Stimulated activated CD4-positive, alpha-beta T cell treated with anti-CD3 and anti-CD28 coated beads, Interleukin-4, amount 100 ng/mL, for 1 hour (primary cell): ENCODE data around the gene INPP5D.
"Not testable (repeated sequence)": the region's sequence is repeated elsewhere in the genome, so short reads cannot be mapped to it uniquely, and the experiment has no call there.

Experiments used
- DNase-seq: peaks from one replicate; pipeline ENCODE4 v3.0.0-alpha.2; 2020

The INPP5D gene

DNA sequence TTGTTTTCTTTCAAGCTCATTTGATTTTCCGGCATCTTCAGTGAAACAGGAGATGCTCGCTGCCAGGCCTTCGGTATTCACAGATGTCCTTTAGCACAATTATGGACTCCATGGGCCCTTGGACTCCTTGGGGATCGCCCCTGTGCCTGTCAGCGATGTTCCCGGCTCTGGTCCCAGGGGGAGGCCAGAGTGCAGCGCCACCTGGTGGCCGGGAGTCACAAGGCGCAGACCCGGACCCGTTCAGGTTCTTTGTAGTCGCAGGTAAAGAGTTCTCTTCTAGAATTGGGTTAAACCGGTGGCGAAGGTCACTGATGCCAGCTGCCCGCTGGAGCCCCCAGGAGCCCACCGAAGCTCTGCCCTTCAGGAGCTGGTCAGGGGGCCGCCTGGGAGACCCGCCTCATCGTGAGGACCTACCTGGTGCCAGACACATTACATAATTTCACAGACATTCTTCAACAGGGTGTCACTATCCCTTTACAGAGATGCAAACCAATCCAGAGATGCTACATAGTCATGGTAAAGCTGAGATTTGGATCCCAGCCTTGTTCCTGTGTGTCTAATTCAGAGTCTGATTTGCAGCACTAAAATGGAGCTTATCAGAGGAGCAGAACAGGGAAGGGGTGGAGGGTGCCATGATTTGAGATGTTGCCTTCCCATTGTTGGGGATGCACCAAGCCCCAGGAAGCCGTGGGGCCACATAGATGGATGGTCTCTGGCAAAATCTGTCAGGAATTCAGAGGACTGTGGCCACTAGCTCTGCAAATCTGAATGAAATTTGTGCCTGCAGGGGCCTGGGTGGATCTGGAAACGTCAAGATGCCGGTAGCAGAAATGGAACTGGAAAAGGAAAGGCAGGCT lies 6.0 kb upstream of the INPP5D start:
- peak; percentile 81 for DNase-seq

DNA sequence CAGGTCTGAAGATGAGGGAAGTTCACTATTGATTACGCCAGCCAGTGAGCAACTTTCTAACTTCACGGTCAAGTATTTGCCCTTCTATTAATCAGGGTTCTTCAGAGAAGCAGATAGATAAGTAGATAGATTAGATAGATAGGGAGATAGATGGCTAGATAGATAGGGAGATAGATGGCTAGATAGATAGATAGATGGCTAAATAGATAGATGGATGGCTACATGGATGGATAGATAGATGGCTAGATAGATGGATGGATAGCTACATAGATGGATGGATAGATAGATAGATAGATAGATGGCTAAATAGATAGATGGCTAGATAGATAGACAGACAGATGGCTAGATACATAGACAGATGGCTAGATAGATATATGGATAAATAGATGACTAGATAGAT lies 4.8 kb upstream of the INPP5D start:
- DNase-seq = no peak

DNA sequence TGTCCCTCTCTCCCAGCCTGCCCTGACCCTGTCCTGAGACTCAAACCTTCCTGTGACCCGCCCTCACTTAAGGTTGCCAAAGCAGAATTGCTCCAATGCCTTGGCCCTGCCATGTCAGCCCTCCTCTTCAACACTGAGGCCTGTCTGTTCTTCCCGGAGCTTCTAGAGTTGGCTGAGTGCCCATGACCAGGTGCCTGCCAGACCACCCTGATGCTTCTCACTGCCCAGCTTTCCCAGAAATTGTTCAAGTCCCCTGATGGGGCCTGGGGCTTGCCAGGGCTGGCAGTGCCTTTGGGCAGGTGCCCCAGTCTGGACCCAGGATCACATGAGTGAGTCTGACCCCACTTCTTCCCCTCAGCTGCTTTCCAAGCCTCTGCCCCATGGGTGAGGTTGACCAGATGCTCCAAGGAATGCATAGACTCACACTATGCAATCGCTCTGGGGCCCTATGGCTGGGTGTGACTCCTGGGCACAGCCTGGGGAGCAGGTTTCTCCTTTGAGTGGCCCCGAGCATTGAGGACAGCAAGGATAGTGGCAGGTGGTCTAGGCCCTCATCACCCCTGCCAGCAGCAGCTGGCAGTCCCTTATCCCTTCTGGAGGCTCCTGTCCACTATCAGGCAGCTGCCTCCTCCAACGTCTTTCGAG lies 3.1 kb upstream of the INPP5D start:
- no peak for DNase-seq

DNA sequence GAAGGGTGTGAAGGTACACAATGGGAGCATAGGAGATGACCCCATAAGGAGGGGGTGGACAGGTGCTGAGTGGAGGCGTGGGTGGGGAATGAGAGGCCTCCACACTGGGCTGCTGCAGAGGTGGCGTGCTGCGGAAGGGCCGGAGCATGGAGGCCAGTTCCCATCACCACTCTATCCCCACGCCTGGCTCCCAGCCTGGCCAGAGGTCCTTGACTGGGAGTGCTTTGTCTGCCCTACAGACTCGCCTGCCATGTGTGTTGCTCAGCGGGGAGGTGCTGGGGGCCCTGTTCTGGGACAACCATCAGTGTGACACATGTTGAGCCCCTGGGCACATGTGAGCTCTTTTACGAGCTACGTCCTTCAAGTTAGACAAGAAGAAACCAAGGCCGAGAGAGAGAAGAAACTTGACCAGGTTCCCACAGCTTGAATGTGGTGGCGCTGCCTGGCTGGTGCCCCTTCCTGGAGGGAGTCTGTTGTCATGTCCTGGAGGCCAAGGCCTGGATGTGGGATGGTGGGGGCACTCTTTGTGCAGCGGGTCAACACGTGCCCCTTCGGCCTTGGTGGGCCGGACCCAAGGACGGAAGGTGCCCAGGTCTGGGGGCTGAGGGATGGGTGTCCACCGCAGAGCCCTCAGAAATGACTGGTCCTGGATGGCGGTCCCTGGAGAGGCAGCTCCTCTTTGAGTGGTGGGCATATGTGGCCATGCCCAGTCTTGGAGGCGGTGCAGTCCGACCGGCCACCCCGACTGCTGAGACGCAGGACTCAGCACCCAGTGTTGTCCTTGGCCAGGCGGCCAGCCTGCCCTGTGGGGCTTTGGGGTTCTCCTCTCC lies 1.2 kb upstream of the INPP5D start:
- no peak for DNase-seq

DNA sequence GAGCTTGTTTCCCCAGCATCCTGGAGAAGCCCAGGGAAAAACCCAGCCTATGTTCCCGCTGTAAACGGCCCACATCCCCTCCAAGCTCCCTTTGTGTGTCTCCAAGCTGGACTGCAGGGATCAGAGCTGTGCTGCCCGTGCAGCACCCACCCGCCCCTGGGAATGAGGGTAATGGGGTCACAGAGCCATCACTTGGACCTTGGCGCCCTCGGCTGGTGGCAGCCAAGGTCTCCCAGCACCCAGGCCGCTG lies 670 bp upstream of the INPP5D start:
- no peak for DNase-seq

DNA sequence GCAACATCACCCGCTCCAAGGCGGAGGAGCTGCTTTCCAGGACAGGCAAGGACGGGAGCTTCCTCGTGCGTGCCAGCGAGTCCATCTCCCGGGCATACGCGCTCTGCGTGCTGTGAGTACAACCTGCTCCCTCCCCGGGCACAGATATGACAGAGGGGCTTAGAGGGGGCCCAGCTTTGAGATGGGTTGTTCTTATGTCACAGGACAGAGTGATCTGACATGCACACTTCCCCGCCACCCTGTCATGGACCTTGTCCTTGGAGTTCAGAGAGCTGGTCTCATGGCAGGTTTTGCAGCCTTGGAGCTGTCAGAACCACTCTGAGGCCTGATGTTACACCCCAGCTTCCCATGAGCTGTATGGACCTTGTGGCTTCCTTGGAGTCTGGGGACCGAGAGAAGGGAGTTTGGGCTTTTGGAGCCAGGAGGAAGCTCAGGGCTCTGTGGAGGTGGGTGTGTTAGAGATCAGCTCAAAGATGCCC lies 398 bp downstream of the INPP5D start:
- DNase-seq = no peak

DNA sequence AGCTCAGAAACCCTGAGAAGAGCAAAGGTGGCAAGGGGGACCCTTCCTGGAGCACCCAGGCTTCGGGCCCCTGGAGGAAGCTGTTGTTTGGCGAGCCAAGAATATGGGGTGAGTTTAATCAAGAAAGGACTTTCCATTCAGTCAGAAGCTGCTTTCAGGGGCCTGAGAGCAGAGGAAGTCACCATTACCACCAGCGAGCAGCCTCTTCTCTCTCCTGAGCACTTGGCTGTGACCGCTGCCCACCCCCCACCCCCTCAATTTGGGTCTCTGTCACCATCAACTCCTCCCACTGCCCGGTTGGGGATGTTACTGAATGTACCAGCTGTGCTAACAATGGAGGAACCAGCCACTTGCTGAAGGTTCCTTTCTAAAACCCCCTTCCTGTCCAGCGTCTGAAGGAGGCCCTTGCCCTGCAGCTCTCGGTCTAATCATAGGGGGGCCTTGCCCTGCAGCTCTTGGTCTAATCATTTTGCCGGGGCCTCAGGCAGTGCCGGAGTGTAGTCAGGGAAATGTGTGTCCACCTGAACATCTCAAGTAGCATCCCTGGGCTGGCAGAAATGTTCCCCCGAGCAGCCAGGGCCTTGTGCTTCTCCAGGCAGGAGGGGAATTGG lies 943 bp downstream of the INPP5D start:
- DNase-seq = peak; percentile 39

DNA sequence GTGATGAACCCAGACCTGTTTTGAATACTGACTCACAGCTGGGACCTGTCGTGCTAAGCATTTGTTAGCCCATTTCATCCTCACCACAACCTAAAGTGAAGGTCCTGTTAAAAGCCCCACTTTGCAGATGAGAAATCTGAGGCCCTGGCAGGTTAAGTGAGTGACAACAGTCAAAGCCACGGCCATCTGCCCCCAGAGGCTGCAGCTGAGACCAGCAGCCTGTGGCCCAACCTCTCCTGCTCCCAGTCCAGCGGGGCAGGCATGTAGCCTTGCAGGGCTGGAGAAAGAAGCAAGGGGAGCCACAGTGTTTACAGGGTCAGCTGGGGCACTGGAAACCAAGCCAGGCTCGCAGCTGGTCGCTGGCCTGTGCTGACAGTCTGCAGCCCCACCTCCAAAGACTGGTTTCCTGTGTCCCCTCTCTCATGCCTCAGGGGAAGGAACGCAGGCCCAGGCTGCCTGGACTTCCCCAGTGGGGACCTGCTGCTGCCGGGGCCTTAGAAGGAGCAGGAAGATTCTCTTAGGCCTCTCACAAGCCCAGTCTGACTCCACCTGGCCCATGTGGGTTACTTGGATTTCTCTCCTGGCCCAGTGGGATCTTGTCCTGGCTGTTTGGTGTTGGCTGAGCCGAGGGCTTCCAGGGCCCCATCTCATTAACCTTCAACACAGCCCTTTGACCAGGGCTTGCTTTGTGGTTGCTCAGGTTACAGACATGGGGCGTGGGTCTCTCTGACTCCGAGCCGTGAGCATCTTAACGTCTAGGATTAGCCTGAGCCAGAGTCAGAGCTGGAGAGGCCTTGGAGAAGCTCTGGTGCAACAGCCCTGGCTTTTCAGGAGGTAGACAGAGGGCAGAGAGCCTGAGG lies 1.7 kb downstream of the INPP5D start:
- no peak for DNase-seq

DNA sequence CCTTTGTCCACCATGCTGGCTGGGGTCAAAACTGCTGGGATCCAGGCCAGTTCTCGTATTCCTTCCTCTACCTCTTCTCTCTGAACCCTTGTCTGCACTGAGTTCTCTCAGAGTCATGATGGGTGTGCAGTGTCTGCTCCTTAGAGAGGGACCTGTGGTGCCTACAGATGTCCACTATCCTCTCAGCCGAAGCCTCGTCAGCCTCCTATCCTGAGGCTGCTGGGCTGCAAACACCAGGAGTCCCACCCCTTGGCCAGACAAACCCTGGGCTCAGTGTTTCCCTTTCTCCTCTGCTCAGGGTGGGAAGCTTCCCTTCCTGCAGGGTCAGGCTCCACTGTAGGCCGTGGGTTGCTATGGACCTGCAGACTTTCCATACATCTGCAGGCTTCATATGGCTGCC lies 2.3 kb downstream of the INPP5D start:
- DNase-seq = no peak

DNA sequence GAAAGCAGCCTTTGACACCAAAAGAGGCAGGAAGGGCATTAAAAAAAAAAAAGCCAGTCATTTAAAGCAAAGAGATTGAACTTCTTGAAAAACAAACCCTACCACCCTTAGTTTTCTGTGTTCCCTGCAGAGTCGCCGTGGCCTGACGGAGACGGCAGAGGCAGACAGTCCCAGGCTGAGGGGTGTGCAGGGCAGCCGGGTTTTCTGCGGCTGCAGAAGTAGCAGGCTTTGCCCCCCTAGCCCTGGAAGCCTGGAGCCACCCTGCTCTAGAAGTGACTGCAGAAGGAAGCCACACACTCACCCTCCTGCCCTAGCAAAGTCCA lies 2.8 kb downstream of the INPP5D start:
- no peak for DNase-seq

DNA sequence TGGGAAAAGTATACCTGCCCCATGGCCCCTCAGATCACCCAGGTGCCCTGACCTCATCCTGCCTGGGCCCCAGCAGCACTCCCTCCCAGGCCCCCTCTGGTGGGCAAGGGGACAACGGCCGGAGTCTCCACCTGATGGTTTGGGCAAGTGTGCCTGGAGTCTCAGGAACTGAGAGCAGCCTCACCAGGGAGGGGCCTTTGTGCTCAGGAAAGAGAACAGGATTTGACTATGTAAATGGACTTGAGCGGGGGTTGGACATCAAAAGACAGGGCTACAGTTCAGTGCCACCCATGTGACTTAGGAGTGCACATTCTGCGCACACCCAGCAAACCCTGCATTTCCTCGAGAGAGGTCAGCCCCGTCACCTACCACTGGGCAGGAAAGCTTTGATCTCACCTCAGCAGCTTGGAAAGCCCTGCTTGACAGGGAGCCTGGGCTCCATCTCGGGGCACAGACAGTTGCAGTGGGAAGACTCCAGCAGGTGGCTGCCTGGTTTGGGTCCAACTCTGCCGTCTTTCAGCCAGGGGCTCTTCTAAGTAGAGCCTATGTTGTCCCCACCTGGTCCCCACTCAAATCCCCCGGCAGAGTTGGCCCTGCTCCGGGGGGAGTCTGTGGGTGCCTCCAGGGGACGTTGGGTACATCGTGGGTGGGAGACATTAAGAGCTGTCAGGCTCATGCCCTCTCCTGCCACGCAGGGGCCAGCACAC lies 3.3 kb downstream of the INPP5D start:
- DNase-seq = no peak

DNA sequence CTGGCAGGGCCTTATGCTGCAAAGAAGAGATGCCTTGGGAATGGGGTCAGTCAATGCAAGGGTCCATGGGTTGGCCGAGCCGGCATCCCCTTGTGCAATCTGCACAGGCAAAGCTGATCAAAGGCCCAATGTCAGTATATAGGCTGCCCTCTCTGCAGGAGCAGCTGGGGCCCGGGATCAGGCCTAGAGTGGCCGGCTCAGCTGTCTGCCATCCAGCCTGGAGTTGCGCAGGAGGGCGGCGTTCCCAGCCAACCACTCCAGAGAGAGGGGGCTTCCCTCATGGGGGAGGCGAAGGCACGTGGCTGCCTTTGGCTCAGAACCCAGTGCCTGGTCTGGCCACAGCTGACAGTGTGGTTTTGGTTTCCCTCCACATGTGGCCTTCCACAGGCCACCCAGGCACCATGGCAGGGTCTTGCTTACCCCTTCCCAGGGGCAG lies 3.9 kb downstream of the INPP5D start:
- no peak for DNase-seq

DNA sequence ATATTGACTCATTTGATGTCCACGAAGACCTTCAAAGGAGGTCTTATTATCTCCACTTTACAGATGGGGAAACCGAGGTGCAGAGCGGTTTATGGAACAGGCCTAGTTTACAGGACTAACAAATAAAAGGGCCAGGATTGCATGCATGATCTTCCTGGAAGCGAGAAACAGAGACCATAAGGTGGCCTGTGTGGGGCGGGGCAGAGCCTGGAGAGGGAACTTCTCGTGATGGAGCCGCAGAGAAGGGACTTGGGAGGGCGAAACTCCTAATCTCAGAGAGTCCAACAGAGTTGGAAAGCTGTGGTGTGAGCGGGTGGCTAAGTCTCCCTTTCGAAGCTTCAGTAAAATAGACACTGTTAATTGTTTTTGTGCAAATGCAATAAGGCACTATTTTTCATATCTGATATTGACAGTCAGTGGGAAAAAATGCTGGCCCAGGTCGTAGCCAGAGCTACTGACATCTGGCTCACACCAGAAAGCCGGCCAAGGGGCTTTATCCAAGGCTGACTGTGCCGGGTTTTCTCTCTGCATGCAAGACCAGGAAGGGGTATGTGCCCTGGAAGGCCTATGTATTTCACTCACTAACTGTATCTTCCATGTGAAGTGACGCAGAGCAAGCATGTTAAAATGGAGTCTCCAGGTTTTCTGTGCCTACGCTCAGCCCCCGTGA lies 4.5 kb downstream of the INPP5D start:
- DNase-seq = no peak

DNA sequence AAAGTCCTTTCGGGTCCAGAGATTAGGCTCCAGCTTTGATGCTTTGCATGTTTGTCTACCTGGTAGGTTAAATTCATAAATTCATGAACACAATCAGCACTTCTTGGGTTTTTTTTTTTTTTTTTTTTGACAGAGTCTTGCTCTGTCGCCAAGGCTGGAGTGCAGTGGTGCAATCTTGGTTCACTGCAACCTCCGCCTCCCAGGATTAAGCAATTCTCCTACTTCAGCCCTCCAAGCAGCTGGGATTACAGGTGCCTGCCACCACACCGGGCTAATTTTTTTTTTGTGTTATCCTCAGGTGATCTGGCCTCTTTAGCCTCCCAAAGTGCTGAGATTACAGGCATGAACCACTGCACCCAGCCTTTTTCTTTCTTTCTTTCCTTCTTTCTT lies 5.1 kb downstream of the INPP5D start:
- not testable (repeated sequence) for DNase-seq

DNA sequence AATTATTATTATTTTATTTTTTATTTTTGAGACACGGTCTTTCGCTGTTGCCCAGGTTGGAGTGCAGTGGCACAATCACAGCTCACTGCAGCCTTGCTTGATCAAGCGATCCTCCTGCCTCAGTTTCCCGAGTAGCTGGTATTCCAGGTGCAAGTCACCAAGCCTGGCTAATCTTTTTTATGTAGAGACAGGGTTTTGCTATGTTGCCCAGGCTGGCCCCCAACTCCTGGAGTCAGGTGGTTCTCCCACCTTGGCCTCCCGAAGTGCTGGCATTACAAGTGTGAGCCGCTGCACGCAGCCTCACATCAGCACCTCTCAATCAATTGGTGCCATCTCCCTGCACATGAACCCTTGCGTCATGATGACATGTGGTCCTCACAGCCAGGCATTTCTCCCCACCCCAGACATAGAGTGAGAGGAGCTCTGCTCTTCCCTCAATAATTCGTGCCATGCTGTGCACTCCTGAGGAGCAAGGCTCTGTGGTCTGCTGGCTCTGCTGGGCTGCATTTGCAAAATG lies 5.9 kb downstream of the INPP5D start:
- DNase-seq = no peak

DNA sequence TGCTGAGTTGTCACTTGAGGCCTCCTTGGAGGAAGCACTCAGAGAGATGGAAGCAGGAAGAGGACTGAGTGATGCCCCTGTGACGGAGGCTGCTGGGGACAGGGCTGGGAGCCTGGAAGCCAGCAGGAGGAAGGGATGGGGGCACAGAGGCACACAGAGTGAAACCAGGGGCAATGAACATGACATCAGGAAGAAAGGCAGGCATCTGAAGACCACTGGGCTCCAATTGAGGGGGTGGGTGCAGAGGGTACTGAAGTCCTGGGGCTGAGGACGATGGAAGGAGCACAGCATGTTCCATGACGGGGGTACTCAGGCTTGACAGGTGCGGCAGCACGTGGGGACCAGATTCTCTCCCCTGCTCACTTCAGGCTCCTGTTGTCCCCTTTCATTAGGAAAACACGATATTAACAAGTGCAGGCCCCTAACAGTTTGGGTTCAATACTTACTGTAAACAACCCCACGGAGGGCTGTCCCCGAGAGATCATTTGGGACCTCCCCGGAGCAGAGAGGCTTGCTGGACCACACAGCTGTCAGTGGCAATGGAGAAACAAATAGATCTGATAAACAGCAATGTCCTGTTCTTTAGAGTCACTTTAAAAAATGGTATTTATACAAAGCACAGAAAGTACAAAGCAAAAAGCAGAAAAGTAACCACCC lies 8.7 kb downstream of the INPP5D start:
- DNase-seq = no peak

DNA sequence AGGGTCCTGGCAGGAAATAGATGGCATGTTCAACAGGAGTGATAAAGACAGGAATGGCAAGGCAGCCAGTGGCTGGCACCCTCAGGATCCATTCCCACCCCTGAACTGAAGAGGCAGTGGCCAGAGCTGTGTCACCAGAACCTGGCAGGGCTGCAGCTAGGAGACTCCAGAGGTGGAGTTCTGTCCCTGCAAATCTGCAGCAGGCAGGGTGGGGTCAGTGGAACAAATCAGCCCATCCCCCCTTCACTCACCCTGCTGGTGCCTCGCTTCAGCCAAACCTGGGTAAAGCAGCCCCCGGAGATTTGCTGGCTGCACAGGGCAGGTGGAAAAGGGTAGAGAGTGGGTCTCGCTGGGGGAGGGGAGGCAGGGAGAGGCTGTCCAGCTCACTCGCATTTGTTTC lies 12.7 kb downstream of the INPP5D start:
- DNase-seq = no peak

DNA sequence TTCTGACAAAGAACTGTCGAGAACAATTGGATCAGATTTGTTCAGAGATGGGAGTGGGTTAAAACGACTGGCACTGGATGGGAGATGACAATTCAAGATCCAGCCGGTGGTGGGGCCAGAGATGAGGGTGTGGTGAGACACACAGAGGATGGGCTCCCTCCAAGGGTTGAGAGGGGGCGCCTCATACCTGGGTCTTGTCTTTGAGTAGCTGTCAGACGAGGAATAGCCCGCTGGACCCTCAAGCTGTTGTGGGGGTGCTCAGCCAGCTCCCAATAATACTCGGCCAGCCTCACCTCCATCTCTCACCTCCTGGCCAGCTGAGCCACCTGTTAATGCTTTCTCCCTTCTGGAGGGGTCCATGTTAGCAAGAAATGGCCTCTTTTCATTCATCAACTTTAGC lies 14.0 kb downstream of the INPP5D start:
- DNase-seq = no peak

DNA sequence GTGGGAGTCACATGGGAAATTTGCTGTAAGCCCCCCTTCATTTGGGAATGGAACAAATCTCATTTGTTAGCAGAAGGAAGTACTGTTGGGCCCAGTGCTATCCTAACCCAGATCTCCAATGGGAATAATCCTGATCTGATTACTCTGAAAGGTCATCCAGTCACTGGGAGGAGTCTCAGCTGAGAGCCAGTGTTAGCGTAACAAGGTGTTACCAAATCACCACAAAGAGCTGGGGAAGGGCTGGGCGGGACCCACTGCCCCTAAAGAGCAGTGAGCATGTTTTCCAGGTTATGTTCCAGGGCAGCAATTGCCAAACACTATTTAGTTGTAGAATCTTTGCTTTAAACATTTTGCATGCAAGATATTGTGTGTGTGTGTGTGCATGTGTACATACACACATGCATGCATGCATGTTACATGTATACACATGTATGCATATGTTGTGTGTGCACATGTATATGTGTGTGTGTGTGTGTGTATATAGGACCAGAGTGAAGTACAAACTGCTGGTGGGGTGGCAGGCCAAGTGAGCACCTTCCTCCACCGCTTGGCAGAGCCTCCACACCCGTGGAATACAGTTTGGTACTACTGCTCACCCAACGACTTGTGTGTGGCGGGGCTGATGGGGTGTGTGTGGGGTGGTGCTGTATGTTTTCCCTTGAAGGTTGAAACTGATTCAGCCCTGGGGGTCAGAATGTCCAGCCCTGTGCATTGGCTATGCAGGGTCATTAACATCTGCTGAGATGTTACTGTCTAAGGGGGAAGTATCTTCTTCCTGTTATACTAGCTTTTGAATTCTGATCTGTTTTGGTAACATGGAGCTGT lies 15.2 kb downstream of the INPP5D start:
- no peak for DNase-seq

DNA sequence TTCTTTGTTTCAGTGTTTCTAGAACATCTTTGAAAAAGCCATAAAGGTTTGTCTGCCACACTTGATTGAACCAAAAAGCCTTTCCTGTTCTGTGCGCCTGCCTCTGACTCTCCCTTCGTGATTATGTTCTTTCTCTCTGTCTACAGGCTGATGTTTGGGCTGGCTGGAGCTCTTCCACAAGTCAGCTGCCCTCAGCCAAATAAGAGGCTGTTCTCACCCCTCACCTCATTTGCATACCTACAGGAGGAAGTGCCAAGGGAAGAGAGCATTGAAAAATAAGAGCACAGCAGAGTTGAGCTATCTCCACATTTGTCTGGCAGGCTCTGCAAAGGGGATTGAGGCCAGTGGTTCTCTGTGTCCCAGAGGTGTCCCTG lies 15.8 kb downstream of the INPP5D start:
- no peak for DNase-seq
